ENCODE data around the gene PFKP.

Gene PFKP

DNA sequence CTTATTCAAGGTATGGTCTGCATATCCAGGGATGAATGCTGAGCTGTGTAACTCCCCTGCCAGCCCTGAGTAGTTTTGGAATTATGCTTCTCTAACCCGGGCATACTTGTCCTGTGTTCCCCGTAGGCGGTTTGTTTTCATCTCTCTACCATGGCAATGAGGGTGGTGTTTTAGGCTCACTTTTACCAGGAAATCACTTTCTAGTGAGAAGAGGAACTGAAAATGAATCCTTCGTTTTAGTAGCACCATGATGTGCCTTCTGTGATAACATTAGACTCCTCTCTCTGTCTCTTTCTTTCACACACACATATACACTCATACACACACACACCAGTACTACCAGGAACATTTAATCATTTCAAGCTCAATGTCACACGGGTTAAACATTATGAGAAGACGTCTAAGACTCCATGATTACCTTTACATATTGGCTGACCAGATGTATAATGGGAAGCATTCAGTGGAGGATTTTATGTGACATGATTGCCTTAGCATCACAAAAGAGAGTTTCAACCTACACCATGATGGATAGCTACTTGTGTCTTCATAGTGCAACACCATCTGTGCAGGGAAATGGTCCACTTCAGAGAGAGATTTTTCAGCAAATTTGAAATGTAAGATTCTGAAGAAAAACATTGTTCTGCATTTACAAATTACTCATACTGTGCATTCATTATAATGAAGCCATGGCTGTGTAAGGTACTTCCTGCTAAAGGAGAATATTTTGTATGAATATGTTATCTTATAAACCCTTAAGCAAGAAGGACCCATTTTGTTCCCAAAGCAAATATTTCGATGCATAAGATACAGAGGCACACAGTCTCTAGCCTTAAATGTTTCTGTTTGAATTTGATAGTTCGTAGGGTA is 31.0 kb upstream of the PFKP start:
- H3K4me3 ChIP-seq (ENCODE audit: control insufficient read depth, low read depth, low read length): no peak overlapping the region
- no peak for DNase-seq (ENCODE audit: low read depth)
- TF ChIP-seq, protein P1, sequence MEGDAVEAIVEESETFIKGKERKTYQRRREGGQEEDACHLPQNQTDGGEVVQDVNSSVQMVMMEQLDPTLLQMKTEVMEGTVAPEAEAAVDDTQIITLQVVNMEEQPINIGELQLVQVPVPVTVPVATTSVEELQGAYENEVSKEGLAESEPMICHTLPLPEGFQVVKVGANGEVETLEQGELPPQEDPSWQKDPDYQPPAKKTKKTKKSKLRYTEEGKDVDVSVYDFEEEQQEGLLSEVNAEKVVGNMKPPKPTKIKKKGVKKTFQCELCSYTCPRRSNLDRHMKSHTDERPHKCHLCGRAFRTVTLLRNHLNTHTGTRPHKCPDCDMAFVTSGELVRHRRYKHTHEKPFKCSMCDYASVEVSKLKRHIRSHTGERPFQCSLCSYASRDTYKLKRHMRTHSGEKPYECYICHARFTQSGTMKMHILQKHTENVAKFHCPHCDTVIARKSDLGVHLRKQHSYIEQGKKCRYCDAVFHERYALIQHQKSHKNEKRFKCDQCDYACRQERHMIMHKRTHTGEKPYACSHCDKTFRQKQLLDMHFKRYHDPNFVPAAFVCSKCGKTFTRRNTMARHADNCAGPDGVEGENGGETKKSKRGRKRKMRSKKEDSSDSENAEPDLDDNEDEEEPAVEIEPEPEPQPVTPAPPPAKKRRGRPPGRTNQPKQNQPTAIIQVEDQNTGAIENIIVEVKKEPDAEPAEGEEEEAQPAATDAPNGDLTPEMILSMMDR (IDR thresholded peaks at IDR 0.05; ENCODE audit: control insufficient read depth, insufficient read depth, low read depth, low read length, missing control alignments): no peak

DNA sequence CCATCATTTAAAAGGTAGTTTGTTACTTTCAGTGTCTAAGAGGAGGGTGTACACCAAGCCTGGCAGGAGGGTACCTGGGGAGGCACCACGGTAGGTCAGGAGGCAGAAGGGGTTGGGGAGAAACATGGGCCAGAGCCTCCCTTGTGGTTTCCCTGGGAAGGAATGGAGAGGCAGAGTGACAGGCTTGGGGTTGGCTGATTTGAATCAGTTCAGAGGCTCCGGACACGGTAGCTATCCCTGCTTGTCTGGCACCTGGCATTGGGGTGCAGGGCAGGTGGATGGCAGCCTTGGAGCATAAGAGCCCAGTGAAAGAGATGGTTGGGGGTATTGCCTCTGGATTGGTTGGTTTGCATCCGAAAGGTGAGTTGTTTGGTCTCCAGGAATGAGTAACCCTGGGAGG is 30.2 kb upstream of the PFKP start:
- TF ChIP-seq, protein P1 (IDR thresholded peaks at IDR 0.05; ENCODE audit: control insufficient read depth, insufficient read depth, low read depth, low read length, missing control alignments): no peak
- no peak overlapping the region for H3K4me3 ChIP-seq (ENCODE audit: control insufficient read depth, low read depth, low read length)
- DNase-seq (ENCODE audit: low read depth): no peak

DNA sequence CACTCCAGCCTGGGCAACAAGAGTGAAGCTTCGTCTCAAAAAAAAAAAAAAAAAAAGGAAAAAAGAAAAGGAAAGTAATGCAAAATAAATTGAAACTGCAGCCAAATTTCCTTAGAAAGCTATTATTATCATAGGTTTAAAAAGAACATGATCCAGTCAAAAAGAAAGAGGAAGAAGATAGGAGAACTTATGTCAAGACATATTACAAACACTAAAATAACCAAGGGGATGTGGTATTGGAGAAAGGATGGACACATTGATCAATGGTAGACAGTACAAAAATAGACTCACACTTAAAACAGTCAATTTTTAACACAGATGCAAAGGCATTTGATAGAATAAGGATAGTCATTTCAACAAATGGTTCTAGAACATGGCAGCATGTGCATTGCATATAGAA is 27.3 kb upstream of the PFKP start:
- TF ChIP-seq, protein P1 (IDR thresholded peaks at IDR 0.05; ENCODE audit: control insufficient read depth, insufficient read depth, low read depth, low read length, missing control alignments): no peak
- DNase-seq (ENCODE audit: low read depth): no peak

DNA sequence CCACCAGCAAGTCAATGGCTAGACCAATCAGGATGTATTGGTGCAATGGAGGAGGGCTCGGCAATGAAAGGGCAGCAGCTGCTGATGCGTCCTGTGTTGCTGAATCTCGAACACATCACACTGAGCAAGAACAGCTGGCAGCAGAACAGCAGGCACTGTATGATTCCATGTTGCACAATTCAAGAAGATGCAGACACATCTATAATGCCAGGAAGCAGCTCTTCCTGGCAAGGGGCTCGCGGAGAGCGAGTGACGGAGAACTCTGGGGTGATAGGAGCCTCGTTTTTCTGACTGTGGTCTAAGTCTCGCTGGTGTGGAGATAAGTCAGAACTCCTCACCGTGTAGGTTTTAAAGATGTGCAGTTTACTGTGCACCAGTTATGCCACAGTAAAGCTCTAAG is 24.8 kb upstream of the PFKP start:
- no peak for DNase-seq (ENCODE audit: low read depth)
- H3K4me3 ChIP-seq (ENCODE audit: control insufficient read depth, low read depth, low read length): no peak overlapping the region
- TF ChIP-seq, protein P1 (IDR thresholded peaks at IDR 0.05; ENCODE audit: control insufficient read depth, insufficient read depth, low read depth, low read length, missing control alignments): no peak

More for the DNA sequence above, 27.3 kb upstream of the PFKP start:
- no peak overlapping the region for H3K4me3 ChIP-seq (ENCODE audit: control insufficient read depth, low read depth, low read length)

DNA sequence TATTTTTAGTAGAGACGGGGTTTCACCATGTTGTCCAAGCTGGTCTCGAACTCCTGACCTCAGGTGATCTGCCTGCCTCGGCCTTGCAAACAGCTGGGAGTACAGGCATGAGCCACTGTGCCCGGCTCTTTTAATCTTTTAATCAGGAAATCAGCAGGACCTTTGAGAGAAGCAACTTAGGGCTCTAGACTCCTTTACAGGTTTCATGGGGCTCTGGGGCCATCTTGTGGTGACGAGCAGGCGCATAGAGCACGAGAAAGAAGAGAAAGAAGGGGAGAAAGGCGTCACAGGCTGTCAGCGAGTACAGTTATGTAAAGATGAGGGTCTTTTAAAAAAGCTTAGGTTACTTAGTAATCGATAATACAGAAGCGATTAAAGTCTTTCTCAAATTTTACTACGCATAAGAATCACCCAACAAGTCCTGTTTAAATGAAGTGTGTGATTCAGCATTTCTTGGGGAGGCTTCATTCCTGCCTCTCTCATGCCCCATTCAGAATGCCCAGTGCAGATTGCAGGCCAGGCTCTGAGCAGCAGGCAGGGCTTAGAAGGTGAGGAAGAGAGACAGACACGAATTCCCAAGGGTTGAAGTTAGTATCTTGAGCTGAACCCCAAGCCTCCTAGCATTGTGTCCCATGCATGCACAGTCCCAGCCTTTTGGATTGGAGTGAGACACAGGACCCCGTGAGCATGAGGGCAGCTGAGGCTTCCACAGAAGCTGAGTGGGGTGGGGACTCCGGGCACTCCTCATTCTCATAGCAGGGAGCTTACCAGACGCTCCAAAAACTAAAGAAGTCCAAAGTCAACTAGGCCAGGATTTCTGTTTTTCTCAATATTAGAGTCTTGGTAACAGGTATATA is 23.6 kb upstream of the PFKP start:
- no peak overlapping the region for H3K4me3 ChIP-seq (ENCODE audit: control insufficient read depth, low read depth, low read length)
- TF ChIP-seq, protein P1 (IDR thresholded peaks at IDR 0.05; ENCODE audit: control insufficient read depth, insufficient read depth, low read depth, low read length, missing control alignments): peak; percentile 91
- DNase-seq (ENCODE audit: low read depth): peak; percentile 43

DNA sequence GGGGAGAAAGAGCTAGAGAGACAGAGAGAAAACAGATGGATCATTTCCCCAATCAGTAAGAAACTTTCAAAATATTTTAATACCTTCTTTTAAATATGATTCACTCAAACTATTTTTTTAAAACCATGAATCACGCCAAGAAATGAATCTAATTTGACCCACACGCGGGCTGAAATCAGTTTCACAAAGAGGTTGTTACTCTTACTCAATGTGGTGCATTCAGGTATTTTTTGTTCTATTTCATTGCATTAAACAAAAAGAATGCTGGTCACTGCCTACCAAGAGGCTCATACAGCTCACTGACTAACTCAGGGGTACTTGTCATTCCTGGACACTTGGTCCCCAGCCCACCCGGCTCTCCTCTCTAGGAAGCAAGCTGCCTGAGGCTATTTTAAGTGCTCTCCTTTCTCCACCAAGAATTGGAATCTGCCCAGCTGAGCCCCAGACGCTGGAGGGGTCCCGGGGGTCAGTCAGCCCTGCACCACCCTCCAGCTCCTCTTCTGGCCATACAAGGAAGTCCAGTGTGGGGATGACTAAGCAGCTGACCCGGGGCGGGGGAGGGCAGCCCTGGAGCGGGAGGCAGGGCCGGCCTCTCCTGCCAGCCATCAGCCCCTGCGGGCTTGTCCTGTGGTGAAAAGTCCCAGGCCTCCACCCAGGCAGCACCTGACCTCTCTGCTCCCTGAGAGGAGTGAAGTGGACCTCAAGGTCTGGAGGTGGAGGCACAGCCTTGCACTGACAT is 21.7 kb upstream of the PFKP start:
- TF ChIP-seq, protein P1 (IDR thresholded peaks at IDR 0.05; ENCODE audit: control insufficient read depth, insufficient read depth, low read depth, low read length, missing control alignments): peak; percentile 57
- H3K4me3 ChIP-seq (ENCODE audit: control insufficient read depth, low read depth, low read length): peak overlapping the region; percentile 4
- peak; percentile 62 for DNase-seq (ENCODE audit: low read depth)

All from AG09309 (cell line).